IMR-90 (cell line): Measurements from ENCODE around the gene ODAD2. TPM values are rescaled to one million over a fixed set of nuclear protein-coding genes. Genes with fewer than 3 reads are reported as not detected.

ENCODE experiments used
- ATAC-seq: fragments of 200-7000 bp; cut with Tn5 transposase; 2 replicates; pipeline ENCODE4 v1.9.1; 2020; ENCODE audit warnings: low read depth, mild to moderate bottlenecking, moderate library complexity
- BruUV-seq: library from RNA; stranded (reverse); fragments of 400-500 nt; replicated peaks from 2 replicates; lab custom pipeline; 2021; lab: Mats Ljungman, UMichigan
- CTCF ChIA-PET: fragments of 300-600 bp; formaldehyde crosslinking; extraction: SDS; loops from one replicate; lab custom pipeline; 2021; ENCODE audit warnings: antibody characterized with exemption; lab: Yijun Ruan, JAX
- POLR2A ChIA-PET: fragments of 300-600 bp; sonication (Branson Sonifier 250); formaldehyde crosslinking; loops from one replicate; lab custom pipeline; 2022; ENCODE audit warnings: antibody characterized with exemption; ENCODE audit not compliant: unreplicated experiment; lab: Charles Lee
- DNase-seq: peaks from one replicate; pipeline ENCODE4 v3.0.0; 2013
- H2AFZ ChIP-seq: replicated peaks from 2 replicates; pipeline ENCODE3; 2013; ENCODE audit warnings: low read length, mild to moderate bottlenecking; ENCODE audit not compliant: poor library complexity
- H2AK5ac ChIP-seq: 2 replicates; pipeline ENCODE4 v1.6.1; 2013; ENCODE audit warnings: low read depth, low read length, inconsistent platforms
- H2AK9ac ChIP-seq: replicated peaks from 2 replicates; pipeline ENCODE3; 2013; ENCODE audit warnings: mild to moderate bottlenecking, low read depth, low read length, moderate library complexity; ENCODE audit not compliant: poor library complexity
- H2BK120ac ChIP-seq: 2 replicates; pipeline ENCODE4 v1.6.1; 2013; ENCODE audit warnings: low read depth, low read length, inconsistent platforms
- H2BK15ac ChIP-seq: 3 replicates; pipeline ENCODE4 v1.6.1; 2013; ENCODE audit warnings: low read depth, low read length, inconsistent platforms
- H2BK20ac ChIP-seq: 2 replicates; pipeline ENCODE4 v1.6.1; 2013; ENCODE audit warnings: low read depth, mild to moderate bottlenecking, inconsistent platforms, low read length, moderate library complexity
- H2BK5ac ChIP-seq: 2 replicates; pipeline ENCODE4 v1.6.1; 2013; ENCODE audit warnings: mild to moderate bottlenecking, low read depth, low read length, inconsistent platforms; ENCODE audit not compliant: poor library complexity, severe bottlenecking
- H3K14ac ChIP-seq: replicated peaks from 2 replicates; pipeline ENCODE4 v1.6.1; 2013; ENCODE audit warnings: low read depth, low read length, inconsistent platforms
- H3K18ac ChIP-seq: 2 replicates; pipeline ENCODE4 v1.6.1; 2013; ENCODE audit warnings: low read depth, low read length, control low read depth
- H3K23ac ChIP-seq: 2 replicates; pipeline ENCODE4 v1.6.1; 2013; ENCODE audit warnings: low read depth, low read length, inconsistent platforms
- H3K27ac ChIP-seq: 2 replicates; pipeline ENCODE4 v1.5.1; 2013; ENCODE audit warnings: mild to moderate bottlenecking, control low read depth, low read length; ENCODE audit not compliant: insufficient read depth
- H3K27me3 ChIP-seq: 2 replicates; pipeline ENCODE4 v1.6.1; 2013; ENCODE audit warnings: low read length; ENCODE audit not compliant: control insufficient read depth, insufficient read depth
- H3K36me3 ChIP-seq: 2 replicates; pipeline ENCODE4 v1.6.1; 2013; ENCODE audit warnings: low read length, mixed read lengths; ENCODE audit not compliant: control insufficient read depth, insufficient read depth
- H3K4ac ChIP-seq: 2 replicates; pipeline ENCODE4 v1.6.1; 2013; ENCODE audit warnings: low read depth, low read length, inconsistent platforms
- H3K4me1 ChIP-seq: 2 replicates; pipeline ENCODE4 v1.6.1; 2013; ENCODE audit warnings: low read length, mixed read lengths; ENCODE audit not compliant: control insufficient read depth, insufficient read depth
- H3K4me2 ChIP-seq: 2 replicates; pipeline ENCODE4 v1.6.1; 2013; ENCODE audit warnings: low read depth, mild to moderate bottlenecking, control low read depth, low read length, moderate library complexity
- H3K4me3 ChIP-seq: 2 replicates; pipeline ENCODE4 v1.5.1; 2013; ENCODE audit warnings: low read depth, mild to moderate bottlenecking, control low read depth, low read length, moderate library complexity; ENCODE audit not compliant: insufficient read depth
- H3K56ac ChIP-seq: 2 replicates; pipeline ENCODE4 v1.6.1; 2013; ENCODE audit warnings: low read length, inconsistent platforms; ENCODE audit not compliant: insufficient read depth; ENCODE audit errors: extremely low read depth
- H3K79me1 ChIP-seq, 2 experiments: 2 replicates each; pipeline ENCODE4 v1.6.1; 2013; ENCODE audit warnings: low read length in 2 of 2, inconsistent platforms in 1 of 2, low read depth in 1 of 2
- H3K9ac ChIP-seq: 2 replicates; pipeline ENCODE4 v1.6.1; 2013; ENCODE audit warnings: low read depth, low read length, control low read depth
- H3K9me1 ChIP-seq: 2 replicates; pipeline ENCODE4 v1.6.1; 2013; ENCODE audit warnings: low read length, inconsistent platforms; ENCODE audit not compliant: insufficient read depth
- H3K9me3 ChIP-seq: 2 replicates; pipeline ENCODE4 v1.6.1; 2013; ENCODE audit warnings: low read length; ENCODE audit not compliant: control insufficient read depth, insufficient read depth
- H4K20me1 ChIP-seq: 2 replicates; pipeline ENCODE4 v1.6.1; 2013; ENCODE audit warnings: low read length, inconsistent platforms; ENCODE audit not compliant: insufficient read depth
- H4K5ac ChIP-seq: 2 replicates; pipeline ENCODE4 v1.6.1; 2013; ENCODE audit warnings: mild to moderate bottlenecking, low read depth, low read length, control low read depth
- H4K8ac ChIP-seq, 2 experiments: 2 replicates each; pipeline ENCODE4 v1.6.1; 2013; ENCODE audit warnings: low read depth in 2 of 2, low read length in 2 of 2, control low read depth in 1 of 2, inconsistent platforms in 1 of 2
- H4K91ac ChIP-seq: 2 replicates; pipeline ENCODE4 v1.6.1; 2013; ENCODE audit warnings: low read depth, low read length, inconsistent platforms; ENCODE audit not compliant: insufficient read depth
- BHLHE40 ChIP-seq: fragments of 150-350 bp; IDR thresholded peaks from 2 replicates; pipeline ENCODE4 v1.6.1; 2016; ENCODE audit warnings: mild to moderate bottlenecking, low read depth, low read length
- CEBPB ChIP-seq: IDR thresholded peaks from 2 replicates; pipeline ENCODE4 v1.6.1; 2012; ENCODE audit warnings: low read depth, low read length, improper control_type of control experiment
- CHD1 ChIP-seq: IDR thresholded peaks from 2 replicates; pipeline ENCODE4 v1.6.1; 2012; ENCODE audit warnings: low read depth, low read length, improper control_type of control experiment
- FOS ChIP-seq: fragments of 150-350 bp; IDR thresholded peaks from 2 replicates; pipeline ENCODE4 v1.6.1; 2016; ENCODE audit warnings: low read depth, low read length
- MAFK ChIP-seq: IDR thresholded peaks from 2 replicates; pipeline ENCODE4 v1.6.1; 2012; ENCODE audit warnings: low read depth, low read length, improper control_type of control experiment
- MAZ ChIP-seq: IDR thresholded peaks from 2 replicates; pipeline ENCODE4 v1.6.1; 2012; ENCODE audit warnings: low read depth, mild to moderate bottlenecking, low read length, improper control_type of control experiment, moderate library complexity, borderline replicate concordance
- MXI1 ChIP-seq: IDR thresholded peaks from 2 replicates; pipeline ENCODE4 v1.6.1; 2012; ENCODE audit warnings: low read depth, mild to moderate bottlenecking, low read length, moderate library complexity, borderline replicate concordance
- NFE2L2 ChIP-seq: fragments of 150-350 bp; IDR thresholded peaks from 2 replicates; pipeline ENCODE4 v1.6.1; 2016; ENCODE audit warnings: low read depth, mild to moderate bottlenecking, low read length
- POLR2A ChIP-seq: IDR thresholded peaks from 2 replicates; pipeline ENCODE4 v1.6.1; 2012; ENCODE audit warnings: mild to moderate bottlenecking, low read depth, low read length
- RAD21 ChIP-seq: IDR thresholded peaks from 2 replicates; pipeline ENCODE4 v1.6.1; 2012; ENCODE audit warnings: low read length, improper control_type of control experiment
- RCOR1 ChIP-seq: IDR thresholded peaks from 2 replicates; pipeline ENCODE4 v1.6.1; 2012; ENCODE audit warnings: mild to moderate bottlenecking, low read length, improper control_type of control experiment; ENCODE audit not compliant: insufficient replicate concordance
- RFX5 ChIP-seq: IDR thresholded peaks from 2 replicates; pipeline ENCODE4 v1.8.0; 2012; ENCODE audit warnings: low read depth, mild to moderate bottlenecking, low read length, moderate library complexity
- SMC3 ChIP-seq: fragments of 150-350 bp; IDR thresholded peaks from 2 replicates; pipeline ENCODE4 v1.6.1; 2016; ENCODE audit warnings: low read depth, mild to moderate bottlenecking, antibody characterized with exemption, low read length, moderate library complexity
- WGBS, 2 experiments: methylation state at CpG; one replicate each; pipeline versions ENCODE4 v1.1.5 to v1.1.7; 2013; ENCODE audit warnings: missing lambda C conversion rate in 2 of 2; ENCODE audit not compliant: insufficient read length in 1 of 2; ENCODE audit errors: extremely low coverage in 2 of 2; 5-methylcytosine and 5-hydroxymethylcytosine counted together
- dilution Hi-C: fragments of 300-500 bp; cut with HindIII; formaldehyde crosslinking; loops from one replicate; pipeline ENCODE4 v1.14.3; 2018; ENCODE audit warnings: low sequenced_read_pairs; ENCODE audit not compliant: unreplicated experiment
- in situ Hi-C: fragments of 300-500 bp; cut with MboI; formaldehyde crosslinking; loops from 3 replicates; pipeline ENCODE4 v1.14.3; 2019; ENCODE audit warnings: low sequenced_read_pairs, inconsistent platforms, mixed read lengths
- intact Hi-C: fragments of 100-400 bp; cut with micrococcal nuclease; formaldehyde crosslinking; loops from 2 replicates; pipeline ENCODE4 v1.10.0; 2022
- polyA plus RNA-seq, 3 experiments: library from polyadenylated mRNA; depleted of rRNA; stranded (reverse); fragments of >200 nt; gene quantifications; 2 replicates each; pipeline ENCODE4 v1.2.3, GENCODE V29; 2012; ENCODE audit warnings: low replicate concordance in 1 of 3
- total RNA-seq: library from RNA; depleted of rRNA; stranded (reverse); fragments of >200 nt; gene quantifications from 2 replicates; pipeline ENCODE4 v1.2.3, GENCODE V29; 2012
- TF ChIP-seq, protein P1 (sequence below): fragments of 150-350 bp; IDR thresholded peaks from 2 replicates; pipeline ENCODE4 v1.6.1; 2017; ENCODE audit warnings: mild to moderate bottlenecking, antibody characterized with exemption, low read length, low read depth
- TF ChIP-seq, protein P2 (sequence below): fragments of 150-350 bp; IDR thresholded peaks from 2 replicates; pipeline ENCODE4 v1.6.1; 2016; ENCODE audit warnings: low read depth, mild to moderate bottlenecking, low read length, moderate library complexity, borderline replicate concordance
- TF ChIP-seq, protein P3 (sequence below): conservative IDR thresholded peaks from 2 replicates; pipeline ENCODE4 v1.5.1; 2012; ENCODE audit warnings: mild to moderate bottlenecking, low read depth, low read length, improper control_type of control experiment

Gene ODAD2
- total and polyA plus RNA-seq, 2 of the 4 experiments (the other 2 are of a cell fraction) = 0.53 to 0.72 TPM

GRCh38 chr10:27890971-27891370 lies 107.9 kb downstream of the ODAD2 start:
- intact Hi-C loops (no loop called here), in situ Hi-C loops (no loop called here), dilution Hi-C loops (no loop called here)
- TF ChIP-seq BHLHE40 (no peak), FOS (no peak), CHD1 (no peak), MXI1 (no peak), NFE2L2 (no peak), CEBPB (no peak), POLR2A (no peak), RFX5 (no peak), RAD21 (no peak), SMC3 (no peak), RCOR1 (no peak), MAFK (no peak), MAZ (no peak)
- TF ChIP-seq, protein P1, sequence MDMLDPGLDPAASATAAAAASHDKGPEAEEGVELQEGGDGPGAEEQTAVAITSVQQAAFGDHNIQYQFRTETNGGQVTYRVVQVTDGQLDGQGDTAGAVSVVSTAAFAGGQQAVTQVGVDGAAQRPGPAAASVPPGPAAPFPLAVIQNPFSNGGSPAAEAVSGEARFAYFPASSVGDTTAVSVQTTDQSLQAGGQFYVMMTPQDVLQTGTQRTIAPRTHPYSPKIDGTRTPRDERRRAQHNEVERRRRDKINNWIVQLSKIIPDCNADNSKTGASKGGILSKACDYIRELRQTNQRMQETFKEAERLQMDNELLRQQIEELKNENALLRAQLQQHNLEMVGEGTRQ = no peak
- TF ChIP-seq, protein P2, sequence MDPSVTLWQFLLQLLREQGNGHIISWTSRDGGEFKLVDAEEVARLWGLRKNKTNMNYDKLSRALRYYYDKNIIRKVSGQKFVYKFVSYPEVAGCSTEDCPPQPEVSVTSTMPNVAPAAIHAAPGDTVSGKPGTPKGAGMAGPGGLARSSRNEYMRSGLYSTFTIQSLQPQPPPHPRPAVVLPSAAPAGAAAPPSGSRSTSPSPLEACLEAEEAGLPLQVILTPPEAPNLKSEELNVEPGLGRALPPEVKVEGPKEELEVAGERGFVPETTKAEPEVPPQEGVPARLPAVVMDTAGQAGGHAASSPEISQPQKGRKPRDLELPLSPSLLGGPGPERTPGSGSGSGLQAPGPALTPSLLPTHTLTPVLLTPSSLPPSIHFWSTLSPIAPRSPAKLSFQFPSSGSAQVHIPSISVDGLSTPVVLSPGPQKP = no peak
- TF ChIP-seq, protein P3, sequence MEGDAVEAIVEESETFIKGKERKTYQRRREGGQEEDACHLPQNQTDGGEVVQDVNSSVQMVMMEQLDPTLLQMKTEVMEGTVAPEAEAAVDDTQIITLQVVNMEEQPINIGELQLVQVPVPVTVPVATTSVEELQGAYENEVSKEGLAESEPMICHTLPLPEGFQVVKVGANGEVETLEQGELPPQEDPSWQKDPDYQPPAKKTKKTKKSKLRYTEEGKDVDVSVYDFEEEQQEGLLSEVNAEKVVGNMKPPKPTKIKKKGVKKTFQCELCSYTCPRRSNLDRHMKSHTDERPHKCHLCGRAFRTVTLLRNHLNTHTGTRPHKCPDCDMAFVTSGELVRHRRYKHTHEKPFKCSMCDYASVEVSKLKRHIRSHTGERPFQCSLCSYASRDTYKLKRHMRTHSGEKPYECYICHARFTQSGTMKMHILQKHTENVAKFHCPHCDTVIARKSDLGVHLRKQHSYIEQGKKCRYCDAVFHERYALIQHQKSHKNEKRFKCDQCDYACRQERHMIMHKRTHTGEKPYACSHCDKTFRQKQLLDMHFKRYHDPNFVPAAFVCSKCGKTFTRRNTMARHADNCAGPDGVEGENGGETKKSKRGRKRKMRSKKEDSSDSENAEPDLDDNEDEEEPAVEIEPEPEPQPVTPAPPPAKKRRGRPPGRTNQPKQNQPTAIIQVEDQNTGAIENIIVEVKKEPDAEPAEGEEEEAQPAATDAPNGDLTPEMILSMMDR = no peak
- H3K56ac ChIP-seq = no peak overlapping the region
- WGBS, 2 experiments = no CpG with 5 or more reads among the region's 3 CpGs
- no peak overlapping the region for H2BK20ac ChIP-seq
- H3K18ac ChIP-seq = no peak overlapping the region
- no peak overlapping the region for H3K14ac ChIP-seq
- no peaks in the 10 kb centered on the region for H3K9me1 ChIP-seq
- no peak overlapping the region for H2AFZ ChIP-seq
- ATAC-seq = no peak
- H3K23ac ChIP-seq = no peak overlapping the region
- H3K4ac ChIP-seq = no peak overlapping the region
- H3K9me3 ChIP-seq = no peaks in the 10 kb centered on the region
- H4K91ac ChIP-seq = no peak overlapping the region
- H2BK15ac ChIP-seq = no peak overlapping the region
- H2AK5ac ChIP-seq = no peak overlapping the region
- H3K4me3 ChIP-seq = no peak overlapping the region
- H3K9ac ChIP-seq = no peak overlapping the region
- H3K27ac ChIP-seq = no peak overlapping the region
- H3K27me3 ChIP-seq = peaks cover 3% of the 10 kb centered on the region
- no peak overlapping the region for H4K5ac ChIP-seq
- no peak overlapping the region for H4K8ac ChIP-seq
- H3K4me1 ChIP-seq = peaks cover 2% of the 10 kb centered on the region; the same call in 1 of the 2 replicates
- POLR2A ChIA-PET = no interaction called here
- no peak overlapping the region for H3K4me2 ChIP-seq
- H2BK120ac ChIP-seq = no peak overlapping the region
- H2AK9ac ChIP-seq = no peak overlapping the region
- DNase-seq = no peak
- BruUV-seq = no TSS peak
- CTCF ChIA-PET = no interaction called here
- no peaks in the 10 kb centered on the region for H3K36me3 ChIP-seq
- no peaks in the 10 kb centered on the region for H3K79me1 ChIP-seq
- no peaks in the 10 kb centered on the region for H4K20me1 ChIP-seq
- no peak overlapping the region for H2BK5ac ChIP-seq
